ENCODE data around the gene LILRB3.
"Not testable (repeated sequence)": the region's sequence is repeated elsewhere in the genome, so short reads cannot be mapped to it uniquely, and the experiment has no call there.

LILRB3 gene

DNA sequence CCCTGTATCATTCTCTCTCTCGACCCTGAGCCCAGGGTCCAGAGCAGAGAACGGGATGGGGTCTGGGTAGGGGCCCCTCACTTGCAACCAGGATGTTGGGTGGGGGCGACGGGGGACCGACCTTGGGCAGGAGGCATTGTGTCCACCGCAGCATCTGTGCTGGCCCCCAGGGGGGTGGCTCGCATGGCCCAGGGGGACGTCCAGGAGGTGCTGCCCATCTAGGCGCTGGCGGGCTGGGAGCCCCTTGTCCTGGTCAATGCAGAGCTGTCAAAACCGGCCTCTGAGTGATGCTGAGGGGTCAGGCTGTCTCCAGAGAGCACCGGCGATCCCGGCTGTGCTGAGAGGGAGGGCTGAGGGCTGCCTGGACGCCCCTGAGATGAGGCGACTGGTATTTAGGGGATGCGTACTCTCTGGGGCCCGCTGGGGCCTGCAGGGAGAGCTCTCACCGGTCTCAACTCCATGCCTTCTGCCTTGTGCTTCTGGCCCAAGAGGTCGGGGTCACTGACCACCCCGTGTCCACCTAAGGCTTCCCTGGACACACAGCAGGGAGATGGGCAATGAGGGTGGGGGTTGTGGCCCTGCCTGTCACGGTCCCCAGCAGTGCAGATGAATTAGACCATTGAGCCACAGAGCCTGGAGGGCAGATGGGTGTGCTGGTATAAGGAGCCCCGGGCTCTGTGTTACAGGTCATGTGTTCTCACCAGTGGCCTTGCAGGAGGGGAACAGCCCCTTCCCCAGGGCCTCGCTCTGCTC lies 13.6 kb downstream of the LILRB3 start:
- no peak for DNase-seq

GRCh38 chr19:54208784-54209057 lies 14.1 kb downstream of the LILRB3 start:
- DNase-seq, result no peak

DNA sequence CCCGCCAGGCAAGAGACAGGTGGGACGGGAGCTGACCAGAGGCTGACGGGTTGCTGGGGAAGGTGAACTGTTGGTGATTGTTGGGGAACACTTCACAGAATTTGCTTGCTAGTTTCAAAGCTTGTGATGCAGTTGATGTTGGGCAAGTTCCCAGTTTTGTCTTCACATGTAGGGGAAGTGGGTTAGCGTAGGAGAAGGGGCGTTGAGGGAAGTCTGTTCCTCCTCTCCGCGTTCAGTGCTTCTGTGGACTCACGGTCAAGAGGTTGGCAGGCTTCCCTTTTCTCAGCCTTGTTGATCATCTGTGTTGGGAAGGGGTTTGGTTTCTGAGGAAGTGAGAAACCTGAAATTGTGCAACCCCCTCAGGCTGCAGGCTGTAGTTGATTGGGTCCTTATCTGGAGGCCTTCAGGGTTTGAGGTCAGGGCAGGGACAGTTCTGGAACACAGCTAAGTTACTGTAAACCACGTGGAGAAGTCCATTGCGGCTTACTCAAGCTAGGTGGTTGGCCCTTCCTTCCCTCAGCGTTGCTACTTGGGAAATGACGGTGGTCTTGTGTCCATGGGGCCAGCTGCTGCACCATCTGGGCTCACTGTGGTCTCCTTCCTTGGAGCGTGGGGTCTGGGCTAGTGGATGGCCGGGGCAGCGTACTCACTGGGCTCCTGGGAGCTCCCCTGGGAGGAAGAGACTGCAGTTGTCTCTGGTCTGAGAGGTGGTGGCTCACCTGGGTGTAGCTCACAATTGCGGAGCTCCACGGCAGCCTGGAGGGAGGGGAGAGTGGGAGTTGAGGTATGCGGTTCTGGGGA lies 14.6 kb downstream of the LILRB3 start:
- peak; percentile 49 for DNase-seq

- DNase-seq, result no peak
Observed at GRCh38 chr19:54207676-54207982, 15.2 kb downstream of the LILRB3 start.

DNA sequence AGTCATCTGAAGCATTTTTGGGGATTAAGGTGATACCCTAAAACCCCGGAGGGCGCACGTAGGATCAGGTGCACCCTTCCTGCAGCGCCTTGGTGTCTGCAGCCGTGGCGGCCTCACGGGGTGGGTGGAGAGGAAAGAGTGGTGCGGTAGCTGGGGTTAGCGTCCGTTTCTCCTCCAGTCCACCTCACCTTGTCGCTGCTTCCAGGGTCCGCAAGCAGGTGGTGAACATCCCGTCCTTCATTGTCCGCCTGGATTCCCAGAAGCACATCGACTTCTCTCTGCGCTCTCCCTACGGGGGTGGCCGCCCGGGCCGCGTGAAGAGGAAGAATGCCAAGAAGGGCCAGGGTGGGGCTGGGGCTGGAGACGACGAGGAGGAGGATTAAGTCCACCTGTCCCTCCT lies 15.6 kb downstream of the LILRB3 start:
- DNase-seq, result not testable (repeated sequence)

GRCh38 chr19:54206831-54207177 lies 16.0 kb downstream of the LILRB3 start:
- no peak for DNase-seq

GRCh38 chr19:54206030-54206830 lies 16.6 kb downstream of the LILRB3 start:
- DNase-seq, result no peak

DNA sequence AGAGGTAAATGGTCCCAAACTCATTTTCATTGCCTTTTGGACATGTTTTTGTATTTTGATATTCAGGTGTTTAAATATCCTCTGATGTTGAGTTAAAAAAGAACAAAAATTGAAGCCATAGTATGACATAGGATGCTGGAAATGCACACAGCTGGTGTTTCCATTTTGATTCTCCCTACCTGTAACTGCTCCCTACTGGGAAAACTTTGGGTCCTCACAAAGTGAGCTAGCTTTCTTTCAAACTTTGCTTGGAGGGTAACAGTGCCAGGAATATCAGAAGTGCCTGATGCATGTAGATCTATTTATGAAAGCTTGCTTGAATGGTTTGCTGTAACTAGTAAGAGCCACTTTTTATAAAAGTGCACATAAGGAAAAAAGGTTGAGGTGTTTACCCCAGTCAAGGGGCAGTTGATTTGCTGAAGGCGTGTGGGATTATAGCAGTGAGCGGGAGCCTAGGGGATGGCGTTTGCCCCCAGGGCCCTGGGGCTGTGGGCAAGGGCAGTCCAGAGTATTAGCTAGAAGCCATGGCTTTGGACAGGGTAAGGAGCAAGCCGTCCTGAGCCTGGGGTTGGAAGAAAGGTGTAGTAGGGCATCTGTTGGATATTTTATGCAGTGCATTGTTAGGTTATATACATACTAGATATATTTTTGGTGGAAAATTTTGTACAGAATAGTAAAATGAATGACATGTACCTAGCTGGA lies 17.9 kb downstream of the LILRB3 start:
- DNase-seq, result no peak

DNA sequence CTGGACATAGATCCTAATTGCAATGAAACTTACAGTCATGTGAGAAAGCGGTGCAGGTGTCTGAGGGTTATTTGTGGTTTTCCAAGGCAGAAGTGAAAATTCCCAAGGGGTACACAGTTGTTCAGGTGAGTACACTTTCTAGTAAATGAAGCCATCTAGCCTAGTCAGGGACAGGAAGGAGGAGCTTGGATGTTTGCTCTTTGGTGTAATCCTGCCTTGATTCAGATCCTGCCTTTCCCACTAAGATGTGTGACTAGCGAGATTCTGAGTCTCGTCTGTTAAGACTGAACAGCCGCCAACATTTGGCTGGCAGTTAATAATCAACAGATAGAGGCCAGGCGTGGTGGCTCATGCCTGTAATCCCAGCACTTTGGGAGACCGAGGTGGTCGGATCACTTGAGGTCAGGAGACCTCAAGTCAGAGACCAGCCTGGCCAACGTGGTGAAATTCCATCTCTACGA lies 19.6 kb downstream of the LILRB3 start:
- no peak for DNase-seq

DNA sequence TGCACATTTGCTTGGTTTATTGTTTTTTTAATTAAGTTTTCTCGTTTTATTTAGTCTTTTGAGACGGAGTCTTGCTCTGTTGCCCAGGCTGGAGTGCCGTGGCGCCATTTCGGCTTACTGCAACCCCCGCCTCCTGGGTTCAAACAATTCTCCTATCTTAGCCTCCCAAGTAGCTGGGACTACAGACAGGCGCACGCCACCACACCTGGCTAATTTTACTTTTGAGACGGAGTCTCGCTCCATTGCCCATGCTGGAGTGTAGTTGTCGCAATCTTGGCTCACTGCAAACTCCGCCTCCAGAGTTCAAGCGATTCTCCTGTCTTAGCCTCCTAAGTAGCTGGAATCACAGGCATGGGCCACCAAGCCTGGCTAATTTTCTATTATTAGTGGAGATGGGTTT lies 20.8 kb downstream of the LILRB3 start:
- DNase-seq, result no peak

DNA sequence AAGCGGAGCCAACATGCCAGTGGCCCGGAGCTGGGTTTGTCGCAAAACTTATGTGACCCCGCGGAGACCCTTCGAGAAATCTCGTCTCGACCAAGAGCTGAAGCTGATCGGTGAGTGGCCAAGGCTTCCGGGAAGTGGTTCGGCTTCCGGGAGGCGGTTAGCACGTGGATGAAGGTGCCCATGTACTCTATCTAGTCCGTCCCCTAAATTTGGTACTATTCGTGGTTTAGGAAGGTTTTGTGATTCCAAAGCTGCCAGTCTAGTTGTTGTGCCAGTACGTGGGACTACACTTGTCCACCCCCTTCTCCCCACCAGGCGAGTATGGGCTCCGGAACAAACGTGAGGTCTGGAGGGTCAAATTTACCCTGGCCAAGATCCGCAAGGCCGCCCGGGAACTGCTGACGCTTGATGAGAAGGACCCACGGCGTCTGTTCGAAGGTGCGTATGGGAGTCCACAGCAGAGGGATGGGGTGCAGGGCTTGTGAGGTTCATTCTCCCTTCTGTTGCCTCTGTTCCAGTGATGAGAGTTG lies 21.6 kb downstream of the LILRB3 start:
- DNase-seq, result no peak

DNA sequence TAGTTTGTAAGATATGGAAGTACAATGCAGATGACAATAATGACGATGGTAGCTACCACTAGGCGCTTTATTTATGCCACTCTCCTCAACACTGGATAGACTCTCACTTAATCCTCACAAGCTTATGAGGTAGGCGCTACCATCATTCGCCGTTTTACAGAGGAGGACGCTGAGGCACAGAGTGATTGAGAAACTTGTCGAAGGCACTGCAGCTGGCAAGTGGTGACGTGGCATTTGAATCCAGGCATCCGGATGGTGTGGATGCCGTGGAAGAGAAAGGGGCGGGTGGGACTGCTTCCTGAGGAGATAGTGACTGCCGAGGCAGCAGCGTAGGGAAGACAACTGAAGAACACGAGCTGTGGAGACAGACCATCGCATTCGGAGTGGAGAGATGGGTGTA lies 23.4 kb downstream of the LILRB3 start:
- no peak for DNase-seq

- no peak for DNase-seq
Observed at GRCh38 chr19:54197121-54197520, 25.7 kb downstream of the LILRB3 start.

- DNase-seq, result no peak
Observed at GRCh38 chr19:54196536-54196935, 26.3 kb downstream of the LILRB3 start.

DNA sequence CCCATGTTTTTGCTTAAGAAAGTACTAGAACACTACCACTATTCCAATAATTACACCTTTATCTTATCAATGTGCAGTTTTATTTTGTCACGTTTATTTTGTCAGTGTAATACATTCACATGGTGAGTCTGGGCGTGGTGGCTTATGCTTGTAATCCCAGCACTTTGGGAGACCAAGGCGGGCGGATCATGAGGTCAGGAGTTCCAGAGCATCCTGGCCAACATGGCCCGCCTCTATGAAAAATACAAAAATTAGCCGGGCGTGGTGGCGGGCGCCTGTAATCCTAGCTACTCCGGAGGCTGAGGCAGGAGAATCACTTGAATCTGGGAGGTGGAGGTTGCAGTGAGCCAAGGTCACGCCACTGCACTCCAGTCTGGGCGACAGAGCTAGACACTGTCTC lies 28.3 kb downstream of the LILRB3 start:
- DNase-seq, result not testable (repeated sequence)

- DNase-seq, result no peak
Observed at GRCh38 chr19:54193011-54193410, 29.8 kb downstream of the LILRB3 start.

DNA sequence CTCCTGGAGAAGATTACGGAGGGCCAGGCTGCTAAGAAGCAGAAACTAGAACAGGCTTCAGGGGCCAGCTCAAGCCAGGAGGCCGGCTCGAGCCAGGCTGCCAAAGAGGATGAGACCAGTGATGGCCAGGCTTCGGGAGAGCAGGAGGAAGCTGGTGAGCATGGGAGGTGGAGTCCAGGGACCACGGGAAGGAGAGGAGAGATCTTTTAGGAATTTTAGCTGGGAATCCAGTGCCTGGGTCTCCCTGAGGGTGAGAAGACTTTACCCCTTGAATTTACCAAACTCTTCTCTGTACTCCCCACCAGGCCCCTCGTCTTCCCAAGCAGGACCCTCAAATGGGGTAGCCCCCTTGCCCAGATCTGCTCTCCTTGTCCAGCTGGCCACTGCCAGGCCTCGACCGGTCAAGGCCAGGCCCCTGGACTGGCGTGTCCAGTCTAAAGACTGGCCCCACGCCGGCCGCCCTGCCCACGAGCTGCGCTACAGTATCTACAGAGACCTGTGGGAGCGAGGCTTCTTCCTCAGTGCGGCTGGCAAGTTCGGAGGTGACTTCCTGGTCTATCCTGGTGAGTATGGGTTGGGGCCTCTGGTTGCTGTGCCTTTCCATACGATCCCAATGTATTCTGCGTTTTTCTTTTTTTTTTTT lies 30.9 kb downstream of the LILRB3 start:
- no peak for DNase-seq

- DNase-seq, result peak; percentile 92
Observed at GRCh38 chr19:54191011-54191810, 31.6 kb downstream of the LILRB3 start, which contains the start of gene TSEN34. TSEN34 (plus strand) TSS chr19:54191308; CDS start chr19:54191365, 57 bp downstream.

DNA sequence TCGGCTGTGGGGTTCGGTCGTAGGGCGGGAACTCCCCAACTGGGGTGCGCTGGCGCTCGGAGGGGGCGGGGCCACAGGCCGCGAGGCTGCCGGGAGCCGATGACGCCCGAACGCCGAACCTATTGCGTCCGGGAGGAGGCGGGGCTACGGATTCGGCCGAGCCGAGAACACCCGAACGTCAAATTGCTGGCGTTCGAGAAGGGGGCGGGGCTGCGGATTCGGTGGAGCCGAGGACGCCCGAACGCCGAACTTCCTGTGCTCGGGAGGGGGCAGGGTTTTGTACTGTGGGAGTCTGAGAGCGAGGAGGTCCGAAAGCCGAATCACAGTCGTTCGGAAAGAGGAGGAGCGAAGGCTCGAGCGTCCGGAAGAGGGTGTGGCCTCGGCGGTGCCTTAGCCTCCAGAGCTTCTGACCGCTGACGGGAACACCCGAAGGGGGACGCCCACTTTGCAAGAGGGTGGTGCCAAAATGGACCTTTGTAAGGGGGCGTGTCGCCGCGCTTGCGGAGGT lies 32.2 kb downstream of the LILRB3 start:
- DNase-seq, result peak; percentile 100

- DNase-seq, result peak; percentile 100
Observed at GRCh38 chr19:54189735-54190502, 32.9 kb downstream of the LILRB3 start.
